MM.1S (cell line): ENCODE results near the gene ZMYND10.

Source experiments
- EZH2 ChIP-seq: fragments of 300-600 bp; sonication (generic); optimal IDR thresholded peaks from 2 replicates; pipeline ENCODE3; 2017; ENCODE audit warnings: low read depth, mild to moderate bottlenecking, antibody characterized with exemption, low read length, mixed read lengths
- EZH2phosphoT487 ChIP-seq: fragments of 300-600 bp; sonication (generic); IDR thresholded peaks from 2 replicates; pipeline ENCODE4 v1.6.1; 2018; ENCODE audit warnings: antibody characterized with exemption, low read length
- TF ChIP-seq, protein P1 (sequence below): fragments of 300-600 bp; sonication (generic); IDR thresholded peaks from 2 replicates; pipeline ENCODE4 v1.5.1; 2016; ENCODE audit warnings: antibody characterized with exemption, low read length, mixed read lengths

DNA sequence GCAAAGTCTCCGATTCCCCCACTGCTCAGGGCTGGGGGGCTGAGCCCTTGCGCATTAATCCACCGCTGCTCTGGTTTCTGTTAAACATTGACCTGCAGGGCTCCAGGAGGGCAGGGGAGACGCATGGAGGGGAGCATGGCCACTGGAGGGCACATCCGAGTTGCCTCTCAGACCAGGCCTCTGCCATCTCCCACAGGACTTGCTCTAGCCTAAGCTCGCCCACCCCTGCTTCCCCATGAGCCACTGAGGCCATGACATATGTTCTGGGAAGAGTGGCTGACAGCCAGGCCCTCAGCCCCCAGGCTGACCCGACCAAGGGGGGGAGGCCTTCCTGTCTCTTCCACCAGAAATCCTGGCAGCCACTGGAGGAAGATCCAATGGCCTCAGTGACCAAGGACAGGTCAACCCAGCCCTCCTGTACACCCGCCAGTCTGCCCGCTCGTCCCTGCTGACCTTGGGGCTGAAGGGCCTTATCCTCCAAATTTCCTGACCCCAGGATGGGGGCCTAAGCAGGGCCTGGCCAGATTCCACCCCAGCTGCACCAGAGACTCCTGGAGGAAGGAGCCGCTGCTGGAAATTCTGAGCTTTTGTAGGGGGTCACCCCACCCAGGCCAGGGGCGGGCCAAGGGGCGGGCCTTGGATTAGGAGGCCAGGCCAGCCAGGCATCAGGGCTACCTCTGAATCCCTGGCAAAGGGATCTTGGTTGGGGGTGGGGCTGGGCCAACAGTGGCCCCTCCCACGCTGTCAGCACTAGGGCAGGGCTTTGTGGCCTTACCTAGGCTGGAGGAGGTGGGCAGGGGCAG is 42.3 kb downstream of the ZMYND10 start, which contains the start of gene HYAL1:
- TF ChIP-seq, protein P1, sequence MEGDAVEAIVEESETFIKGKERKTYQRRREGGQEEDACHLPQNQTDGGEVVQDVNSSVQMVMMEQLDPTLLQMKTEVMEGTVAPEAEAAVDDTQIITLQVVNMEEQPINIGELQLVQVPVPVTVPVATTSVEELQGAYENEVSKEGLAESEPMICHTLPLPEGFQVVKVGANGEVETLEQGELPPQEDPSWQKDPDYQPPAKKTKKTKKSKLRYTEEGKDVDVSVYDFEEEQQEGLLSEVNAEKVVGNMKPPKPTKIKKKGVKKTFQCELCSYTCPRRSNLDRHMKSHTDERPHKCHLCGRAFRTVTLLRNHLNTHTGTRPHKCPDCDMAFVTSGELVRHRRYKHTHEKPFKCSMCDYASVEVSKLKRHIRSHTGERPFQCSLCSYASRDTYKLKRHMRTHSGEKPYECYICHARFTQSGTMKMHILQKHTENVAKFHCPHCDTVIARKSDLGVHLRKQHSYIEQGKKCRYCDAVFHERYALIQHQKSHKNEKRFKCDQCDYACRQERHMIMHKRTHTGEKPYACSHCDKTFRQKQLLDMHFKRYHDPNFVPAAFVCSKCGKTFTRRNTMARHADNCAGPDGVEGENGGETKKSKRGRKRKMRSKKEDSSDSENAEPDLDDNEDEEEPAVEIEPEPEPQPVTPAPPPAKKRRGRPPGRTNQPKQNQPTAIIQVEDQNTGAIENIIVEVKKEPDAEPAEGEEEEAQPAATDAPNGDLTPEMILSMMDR, result no peak
- TF ChIP-seq EZH2phosphoT487 (no peak), EZH2 (no peak)
